Hepatocyte (in vitro differentiated cells): ENCODE data around the gene CPE.

Experiments
- EZH2 ChIP-seq: fragments of 200-600 bp; sonication (generic); IDR thresholded peaks from 2 replicates; pipeline ENCODE4 v1.6.1; 2016; ENCODE audit warnings: antibody characterized with exemption, mild to moderate bottlenecking, borderline replicate concordance
- EZH2phosphoT487 ChIP-seq: fragments of 200-600 bp; sonication (generic); IDR thresholded peaks from one replicate; pipeline ENCODE4 v1.6.1; 2018; ENCODE audit warnings: antibody characterized with exemption, mild to moderate bottlenecking, low read depth, moderate library complexity; ENCODE audit not compliant: unreplicated experiment, severe bottlenecking
- TF ChIP-seq, protein P1 (sequence below): fragments of 200-600 bp; sonication (generic); IDR thresholded peaks from 2 replicates; pipeline ENCODE4 v1.5.1; 2016; ENCODE audit warnings: antibody characterized with exemption, mild to moderate bottlenecking; ENCODE audit not compliant: poor library complexity

GRCh38 chr4:165428957-165429356, 50.1 kb downstream of the CPE start:
- TF ChIP-seq, protein P1, sequence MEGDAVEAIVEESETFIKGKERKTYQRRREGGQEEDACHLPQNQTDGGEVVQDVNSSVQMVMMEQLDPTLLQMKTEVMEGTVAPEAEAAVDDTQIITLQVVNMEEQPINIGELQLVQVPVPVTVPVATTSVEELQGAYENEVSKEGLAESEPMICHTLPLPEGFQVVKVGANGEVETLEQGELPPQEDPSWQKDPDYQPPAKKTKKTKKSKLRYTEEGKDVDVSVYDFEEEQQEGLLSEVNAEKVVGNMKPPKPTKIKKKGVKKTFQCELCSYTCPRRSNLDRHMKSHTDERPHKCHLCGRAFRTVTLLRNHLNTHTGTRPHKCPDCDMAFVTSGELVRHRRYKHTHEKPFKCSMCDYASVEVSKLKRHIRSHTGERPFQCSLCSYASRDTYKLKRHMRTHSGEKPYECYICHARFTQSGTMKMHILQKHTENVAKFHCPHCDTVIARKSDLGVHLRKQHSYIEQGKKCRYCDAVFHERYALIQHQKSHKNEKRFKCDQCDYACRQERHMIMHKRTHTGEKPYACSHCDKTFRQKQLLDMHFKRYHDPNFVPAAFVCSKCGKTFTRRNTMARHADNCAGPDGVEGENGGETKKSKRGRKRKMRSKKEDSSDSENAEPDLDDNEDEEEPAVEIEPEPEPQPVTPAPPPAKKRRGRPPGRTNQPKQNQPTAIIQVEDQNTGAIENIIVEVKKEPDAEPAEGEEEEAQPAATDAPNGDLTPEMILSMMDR = no peak
- TF ChIP-seq EZH2phosphoT487 (no peak), EZH2 (no peak)
